Measurements from ENCODE around the gene DISC1. TPM values are rescaled to one million over a fixed set of nuclear protein-coding genes. Genes with fewer than 3 reads are reported as not detected.

The DISC1 gene
- total RNA-seq, 1 experiment from 2014 or later = 0.36 TPM

DNA sequence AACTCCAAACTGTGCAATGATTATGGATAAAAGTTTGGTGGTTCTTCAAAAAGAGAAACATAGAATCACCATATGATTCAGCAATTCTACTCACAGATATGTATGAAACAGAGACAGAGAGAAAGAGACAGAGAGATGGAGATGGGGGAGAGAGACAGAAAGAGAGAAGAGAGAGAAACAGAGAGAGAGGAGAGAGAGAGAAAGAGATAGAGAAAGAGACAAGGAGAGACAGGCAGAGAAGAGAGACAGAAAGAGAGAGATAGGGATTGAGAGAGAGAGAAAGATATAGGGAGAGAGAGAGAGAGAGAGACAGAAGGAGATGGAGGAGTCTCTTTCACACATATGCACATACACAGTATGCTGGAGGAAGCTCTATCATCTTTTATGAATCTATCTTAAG lies 87.8 kb downstream of the DISC1 start:
- CTCF ChIA-PET = interaction anchor here (0.5 kb wide), 1 partner anchor 255 kb away, joined by 5 read pairs; no protein-coding TSS in a partner anchor
- Histone ChIP-seq H3K4me3 (ENCODE audit: low read depth in 2 of 2, low read length in 2 of 2) (no peak overlapping the region), H3K36me3 (ENCODE audit: control insufficient read depth, insufficient read depth, low read length) (no peaks in the 10 kb centered on the region), H3K4me1 (ENCODE audit: control insufficient read depth, insufficient read depth, low read length) (no peaks in the 10 kb centered on the region), H3K27me3 (ENCODE audit: control insufficient read depth, insufficient read depth, low read length) (no peaks in the 10 kb centered on the region; the same call in 1 of the 2 replicates), H3K9me3 (ENCODE audit: control insufficient read depth, insufficient read depth, low read depth, low read length) (no peaks in the 10 kb centered on the region), H3K27ac (ENCODE audit: low read length) (no peak overlapping the region)
- DNase-seq (ENCODE audit: low read depth, low spot score) = no peak
- TF ChIP-seq, protein P1, sequence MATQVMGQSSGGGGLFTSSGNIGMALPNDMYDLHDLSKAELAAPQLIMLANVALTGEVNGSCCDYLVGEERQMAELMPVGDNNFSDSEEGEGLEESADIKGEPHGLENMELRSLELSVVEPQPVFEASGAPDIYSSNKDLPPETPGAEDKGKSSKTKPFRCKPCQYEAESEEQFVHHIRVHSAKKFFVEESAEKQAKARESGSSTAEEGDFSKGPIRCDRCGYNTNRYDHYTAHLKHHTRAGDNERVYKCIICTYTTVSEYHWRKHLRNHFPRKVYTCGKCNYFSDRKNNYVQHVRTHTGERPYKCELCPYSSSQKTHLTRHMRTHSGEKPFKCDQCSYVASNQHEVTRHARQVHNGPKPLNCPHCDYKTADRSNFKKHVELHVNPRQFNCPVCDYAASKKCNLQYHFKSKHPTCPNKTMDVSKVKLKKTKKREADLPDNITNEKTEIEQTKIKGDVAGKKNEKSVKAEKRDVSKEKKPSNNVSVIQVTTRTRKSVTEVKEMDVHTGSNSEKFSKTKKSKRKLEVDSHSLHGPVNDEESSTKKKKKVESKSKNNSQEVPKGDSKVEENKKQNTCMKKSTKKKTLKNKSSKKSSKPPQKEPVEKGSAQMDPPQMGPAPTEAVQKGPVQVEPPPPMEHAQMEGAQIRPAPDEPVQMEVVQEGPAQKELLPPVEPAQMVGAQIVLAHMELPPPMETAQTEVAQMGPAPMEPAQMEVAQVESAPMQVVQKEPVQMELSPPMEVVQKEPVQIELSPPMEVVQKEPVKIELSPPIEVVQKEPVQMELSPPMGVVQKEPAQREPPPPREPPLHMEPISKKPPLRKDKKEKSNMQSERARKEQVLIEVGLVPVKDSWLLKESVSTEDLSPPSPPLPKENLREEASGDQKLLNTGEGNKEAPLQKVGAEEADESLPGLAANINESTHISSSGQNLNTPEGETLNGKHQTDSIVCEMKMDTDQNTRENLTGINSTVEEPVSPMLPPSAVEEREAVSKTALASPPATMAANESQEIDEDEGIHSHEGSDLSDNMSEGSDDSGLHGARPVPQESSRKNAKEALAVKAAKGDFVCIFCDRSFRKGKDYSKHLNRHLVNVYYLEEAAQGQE (IDR thresholded peaks at IDR 0.05; ENCODE audit: insufficient read depth in 1 of 2, low read depth in 2 of 2, low read length in 1 of 2) = no peak
- TF ChIP-seq, protein P2, sequence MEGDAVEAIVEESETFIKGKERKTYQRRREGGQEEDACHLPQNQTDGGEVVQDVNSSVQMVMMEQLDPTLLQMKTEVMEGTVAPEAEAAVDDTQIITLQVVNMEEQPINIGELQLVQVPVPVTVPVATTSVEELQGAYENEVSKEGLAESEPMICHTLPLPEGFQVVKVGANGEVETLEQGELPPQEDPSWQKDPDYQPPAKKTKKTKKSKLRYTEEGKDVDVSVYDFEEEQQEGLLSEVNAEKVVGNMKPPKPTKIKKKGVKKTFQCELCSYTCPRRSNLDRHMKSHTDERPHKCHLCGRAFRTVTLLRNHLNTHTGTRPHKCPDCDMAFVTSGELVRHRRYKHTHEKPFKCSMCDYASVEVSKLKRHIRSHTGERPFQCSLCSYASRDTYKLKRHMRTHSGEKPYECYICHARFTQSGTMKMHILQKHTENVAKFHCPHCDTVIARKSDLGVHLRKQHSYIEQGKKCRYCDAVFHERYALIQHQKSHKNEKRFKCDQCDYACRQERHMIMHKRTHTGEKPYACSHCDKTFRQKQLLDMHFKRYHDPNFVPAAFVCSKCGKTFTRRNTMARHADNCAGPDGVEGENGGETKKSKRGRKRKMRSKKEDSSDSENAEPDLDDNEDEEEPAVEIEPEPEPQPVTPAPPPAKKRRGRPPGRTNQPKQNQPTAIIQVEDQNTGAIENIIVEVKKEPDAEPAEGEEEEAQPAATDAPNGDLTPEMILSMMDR (IDR thresholded peaks at IDR 0.05) = no peak
- TF ChIP-seq POLR2AphosphoS5 (IDR thresholded peaks at IDR 0.05; ENCODE audit: low read depth, low read length) (no peak), TCF7L2 (IDR thresholded peaks at IDR 0.05; ENCODE audit: low read depth, low read length) (no peak), SIN3A (IDR thresholded peaks at IDR 0.05; ENCODE audit: borderline replicate concordance, insufficient read depth, low read depth, low read length) (no peak)
- in situ Hi-C loops (cut with HindIII; ENCODE audit: low pct_unique_long_range_greater_than_20kb, low sequenced_read_pairs) = no loop called here
- no TSS peak for BruUV-seq (replicated peaks)
- POLR2A ChIA-PET = no interaction called here
- ATAC-seq = no peak
- intact Hi-C loops (cut with micrococcal nuclease; ENCODE audit: unreplicated experiment) = no loop called here

DNA sequence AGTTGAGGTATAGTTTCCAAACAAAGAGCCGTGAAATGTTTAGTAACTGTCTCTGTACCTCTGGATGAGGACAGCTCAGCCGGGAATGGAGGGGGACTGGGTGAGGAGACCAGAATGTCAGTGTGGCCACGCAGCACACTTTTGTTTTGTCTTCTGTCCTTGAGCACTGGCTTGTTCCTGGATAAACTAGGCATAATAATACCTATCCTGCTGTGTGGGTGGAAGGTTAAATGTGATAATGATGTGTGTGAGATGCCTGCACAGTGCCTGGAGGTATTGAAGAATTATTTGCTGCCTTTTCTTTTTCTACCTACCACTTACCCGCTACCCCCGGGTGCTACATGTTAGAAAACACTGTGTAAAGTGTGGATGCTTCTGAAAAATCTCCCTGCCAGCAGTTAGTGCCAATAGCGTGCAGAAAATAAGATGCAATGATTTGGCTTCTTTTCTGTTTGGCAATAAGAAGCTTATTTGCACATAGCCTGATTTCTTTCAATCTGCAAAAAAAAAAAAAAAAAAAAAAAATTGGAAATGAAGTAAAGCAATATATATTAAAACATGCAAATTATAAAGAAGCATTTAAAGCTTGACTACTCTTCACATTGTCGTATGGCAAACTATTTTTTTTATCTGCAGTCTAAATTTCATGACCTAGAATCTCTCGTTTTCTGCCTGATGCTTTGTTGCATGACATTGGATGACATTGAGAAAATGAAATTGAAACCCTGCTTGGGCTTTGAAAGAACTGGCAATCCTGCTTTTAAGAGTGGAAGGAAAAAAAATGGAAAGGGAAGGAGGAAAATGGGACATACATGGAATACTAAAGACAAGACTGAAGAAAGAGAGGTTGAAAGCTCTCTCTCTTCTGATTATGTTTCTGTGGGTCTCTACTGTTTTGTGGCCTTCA lies 89.5 kb downstream of the DISC1 start:
- Histone ChIP-seq H3K4me3 (ENCODE audit: low read depth in 2 of 2, low read length in 2 of 2) (no peak overlapping the region), H3K9me3 (ENCODE audit: control insufficient read depth, insufficient read depth, low read depth, low read length) (no peaks in the 10 kb centered on the region), H3K36me3 (ENCODE audit: control insufficient read depth, insufficient read depth, low read length) (no peaks in the 10 kb centered on the region), H3K27me3 (ENCODE audit: control insufficient read depth, insufficient read depth, low read length) (no peaks in the 10 kb centered on the region), H3K27ac (ENCODE audit: low read length) (no peak overlapping the region), H3K4me1 (ENCODE audit: control insufficient read depth, insufficient read depth, low read length) (no peaks in the 10 kb centered on the region)
- intact Hi-C loops (cut with micrococcal nuclease; ENCODE audit: unreplicated experiment) = no loop called here
- no peak for DNase-seq (ENCODE audit: low read depth, low spot score)
- CTCF ChIA-PET = no interaction called here
- no peak for ATAC-seq
- in situ Hi-C loops (cut with HindIII; ENCODE audit: low pct_unique_long_range_greater_than_20kb, low sequenced_read_pairs) = no loop called here
- BruUV-seq (replicated peaks) = no TSS peak
- TF ChIP-seq POLR2AphosphoS5 (IDR thresholded peaks at IDR 0.05; ENCODE audit: low read depth, low read length) = no peak
- TF ChIP-seq SIN3A (IDR thresholded peaks at IDR 0.05; ENCODE audit: borderline replicate concordance, insufficient read depth, low read depth, low read length) = no peak
- TF ChIP-seq, protein P2 (IDR thresholded peaks at IDR 0.05) = no peak
- TF ChIP-seq TCF7L2 (IDR thresholded peaks at IDR 0.05; ENCODE audit: low read depth, low read length) = no peak
- TF ChIP-seq, protein P1 (IDR thresholded peaks at IDR 0.05; ENCODE audit: insufficient read depth in 1 of 2, low read depth in 2 of 2, low read length in 1 of 2) = no peak
- POLR2A ChIA-PET = no interaction called here
